Neutrophil (primary cell): ENCODE results near the gene AFAP1L2.

Source experiments
- H3K27ac ChIP-seq: fragments of 200-600 bp; sonication (generic); 2 replicates; pipeline ENCODE4 v1.5.1; 2016; ENCODE audit warnings: mild to moderate bottlenecking, moderate library complexity
- H3K27me3 ChIP-seq: fragments of 200-600 bp; sonication (generic); 2 replicates; pipeline ENCODE4 v1.6.0; 2016; ENCODE audit warnings: mild to moderate bottlenecking
- H3K36me3 ChIP-seq: fragments of 200-600 bp; sonication (generic); 2 replicates; pipeline ENCODE4 v1.5.1; 2017
- H3K4me1 ChIP-seq, 2 experiments: fragments of 200-600 bp in 1 of 2; sonication (generic) in 1 of 2; 1 replicate in 1 of 2; 2 replicates in 1 of 2; pipeline versions ENCODE4 v1.5.1 to v1.6.1; 2013 to 2016; ENCODE audit warnings: low read depth in 1 of 2, low read length in 1 of 2, mild to moderate bottlenecking in 1 of 2, moderate library complexity in 1 of 2; ENCODE audit not compliant: control insufficient read depth in 1 of 2, insufficient read depth in 1 of 2
- H3K4me3 ChIP-seq, 2 experiments: fragments of 200-600 bp in 1 of 2; sonication (generic) in 1 of 2; 1 replicate in 1 of 2; 2 replicates in 1 of 2; pipeline ENCODE4 v1.5.1; 2013 to 2016; ENCODE audit warnings: low read depth in 1 of 2, low read length in 1 of 2, mild to moderate bottlenecking in 1 of 2, moderate library complexity in 1 of 2
- H3K9me3 ChIP-seq: fragments of 200-600 bp; sonication (generic); 2 replicates; pipeline ENCODE4 v1.5.1; 2016
- TF ChIP-seq, protein P1 (sequence below): fragments of 200-600 bp; sonication (generic); IDR thresholded peaks from 2 replicates; pipeline ENCODE4 v1.5.1; 2016; ENCODE audit warnings: antibody characterized with exemption

The AFAP1L2 gene

DNA sequence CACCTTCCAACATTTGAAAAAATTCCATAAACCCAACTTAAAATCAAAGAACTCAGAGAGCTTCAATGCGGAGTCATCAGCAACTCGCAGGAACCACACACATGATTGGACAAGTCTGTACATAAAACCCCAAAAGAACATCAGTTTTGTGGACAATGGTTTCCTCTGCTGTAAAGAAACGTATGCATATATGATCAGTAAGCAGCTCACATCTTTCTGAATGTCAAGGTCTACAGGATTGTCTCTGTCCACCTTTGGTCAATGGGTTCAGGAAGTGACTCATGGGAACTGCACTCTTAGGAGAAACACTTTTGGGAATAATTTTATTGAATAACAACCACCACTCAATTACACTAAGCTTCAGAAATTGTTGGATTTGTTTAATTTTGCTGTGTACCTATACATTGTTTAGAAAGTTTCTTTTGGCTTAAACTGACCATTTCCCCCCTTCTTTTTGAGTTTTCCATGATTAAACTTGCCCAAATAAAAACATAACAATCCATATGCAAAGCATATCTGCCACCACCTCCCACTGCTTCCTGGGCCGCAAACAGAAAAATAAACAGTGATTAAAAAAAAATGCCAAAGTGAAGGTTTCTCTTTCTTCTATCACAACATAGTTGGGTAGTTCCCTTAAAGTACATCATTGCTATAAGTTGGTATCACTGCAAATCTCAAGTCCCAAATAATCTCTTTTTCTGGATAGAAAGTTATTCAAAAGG lies 27.3 kb upstream of the AFAP1L2 start:
- Histone ChIP-seq H3K27me3 (no peaks in the 10 kb centered on the region), H3K27ac (no peak overlapping the region), H3K36me3 (no peaks in the 10 kb centered on the region), H3K9me3 (no peaks in the 10 kb centered on the region), H3K4me1 (no peaks in the 10 kb centered on the region), H3K4me3 (no peak overlapping the region)
- TF ChIP-seq, protein P1, sequence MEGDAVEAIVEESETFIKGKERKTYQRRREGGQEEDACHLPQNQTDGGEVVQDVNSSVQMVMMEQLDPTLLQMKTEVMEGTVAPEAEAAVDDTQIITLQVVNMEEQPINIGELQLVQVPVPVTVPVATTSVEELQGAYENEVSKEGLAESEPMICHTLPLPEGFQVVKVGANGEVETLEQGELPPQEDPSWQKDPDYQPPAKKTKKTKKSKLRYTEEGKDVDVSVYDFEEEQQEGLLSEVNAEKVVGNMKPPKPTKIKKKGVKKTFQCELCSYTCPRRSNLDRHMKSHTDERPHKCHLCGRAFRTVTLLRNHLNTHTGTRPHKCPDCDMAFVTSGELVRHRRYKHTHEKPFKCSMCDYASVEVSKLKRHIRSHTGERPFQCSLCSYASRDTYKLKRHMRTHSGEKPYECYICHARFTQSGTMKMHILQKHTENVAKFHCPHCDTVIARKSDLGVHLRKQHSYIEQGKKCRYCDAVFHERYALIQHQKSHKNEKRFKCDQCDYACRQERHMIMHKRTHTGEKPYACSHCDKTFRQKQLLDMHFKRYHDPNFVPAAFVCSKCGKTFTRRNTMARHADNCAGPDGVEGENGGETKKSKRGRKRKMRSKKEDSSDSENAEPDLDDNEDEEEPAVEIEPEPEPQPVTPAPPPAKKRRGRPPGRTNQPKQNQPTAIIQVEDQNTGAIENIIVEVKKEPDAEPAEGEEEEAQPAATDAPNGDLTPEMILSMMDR: no peak

DNA sequence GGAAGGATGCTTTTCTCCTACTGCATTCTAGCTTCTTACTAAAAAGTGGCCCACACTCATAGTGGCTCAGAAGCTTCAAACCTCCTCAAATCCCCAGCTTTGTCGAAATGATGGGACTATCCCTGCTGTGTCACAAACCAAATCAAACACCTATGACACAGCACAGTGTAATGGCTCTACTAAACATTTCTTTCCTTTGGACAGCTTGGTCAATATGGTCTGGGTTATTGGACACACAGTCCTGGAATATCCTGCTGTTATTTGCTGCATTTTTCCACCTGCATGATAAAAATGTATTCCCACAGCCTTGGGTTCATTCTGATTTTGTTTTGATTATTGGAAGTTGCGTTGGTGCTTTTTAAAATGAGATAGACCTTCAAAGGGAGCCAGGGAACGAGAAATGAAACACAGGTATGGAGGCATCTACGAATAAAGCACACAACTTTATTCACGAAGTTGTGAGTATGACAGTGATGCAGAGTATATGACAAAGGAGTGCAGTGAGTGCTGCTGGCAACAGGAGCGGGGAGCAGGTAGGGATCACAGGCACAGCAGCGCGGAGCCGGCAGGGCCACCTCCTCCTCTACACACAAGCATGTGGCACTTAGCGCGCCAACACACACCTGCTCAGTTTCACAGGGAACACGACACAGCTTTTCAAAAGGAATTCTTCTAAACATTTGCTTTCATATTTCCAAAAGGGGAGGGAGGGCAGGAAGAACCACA lies 26.5 kb upstream of the AFAP1L2 start:
- H3K9me3 ChIP-seq: no peaks in the 10 kb centered on the region
- no peaks in the 10 kb centered on the region for H3K36me3 ChIP-seq
- TF ChIP-seq, protein P1: no peak
- H3K4me1 ChIP-seq: no peaks in the 10 kb centered on the region
- H3K4me3 ChIP-seq: no peak overlapping the region
- no peak overlapping the region for H3K27ac ChIP-seq
- no peaks in the 10 kb centered on the region for H3K27me3 ChIP-seq

DNA sequence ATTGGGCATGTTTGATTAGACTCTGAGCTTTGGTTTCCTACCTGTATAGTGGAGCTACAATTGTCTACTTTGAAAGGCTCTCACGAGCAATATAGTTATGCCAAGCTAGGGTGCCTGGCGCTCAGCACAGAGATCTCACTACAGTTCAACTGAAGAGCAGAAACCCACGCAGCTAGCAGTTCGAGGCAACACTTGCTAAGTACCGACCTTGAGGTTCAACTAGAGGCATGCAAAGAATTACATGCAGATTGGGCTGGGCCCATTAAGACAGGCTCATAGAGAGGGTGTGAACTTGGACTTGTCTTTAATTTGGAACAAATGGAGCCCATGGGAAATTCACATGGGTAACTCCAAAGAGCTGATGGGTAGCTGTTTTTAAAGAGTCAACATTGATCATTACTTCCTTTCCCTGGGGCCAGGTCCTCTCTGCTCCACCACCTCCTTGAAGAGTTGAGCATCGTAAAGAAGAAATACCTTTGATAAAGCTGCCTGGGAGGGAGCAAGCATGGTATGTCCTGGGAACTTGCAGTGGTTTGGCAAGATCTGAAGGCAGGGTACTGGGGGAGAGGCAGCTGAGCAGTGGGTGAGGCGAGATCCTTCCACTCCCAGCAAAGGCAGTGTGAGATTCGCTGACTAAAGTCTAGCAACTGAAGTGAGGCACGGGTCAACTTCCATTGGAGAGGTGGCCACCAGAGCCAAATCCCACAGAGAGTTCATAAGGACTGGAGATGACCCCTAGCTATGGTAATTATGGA lies 25.5 kb upstream of the AFAP1L2 start:
- Histone ChIP-seq H3K36me3 (no peaks in the 10 kb centered on the region), H3K4me1 (no peaks in the 10 kb centered on the region), H3K27me3 (no peaks in the 10 kb centered on the region)

DNA sequence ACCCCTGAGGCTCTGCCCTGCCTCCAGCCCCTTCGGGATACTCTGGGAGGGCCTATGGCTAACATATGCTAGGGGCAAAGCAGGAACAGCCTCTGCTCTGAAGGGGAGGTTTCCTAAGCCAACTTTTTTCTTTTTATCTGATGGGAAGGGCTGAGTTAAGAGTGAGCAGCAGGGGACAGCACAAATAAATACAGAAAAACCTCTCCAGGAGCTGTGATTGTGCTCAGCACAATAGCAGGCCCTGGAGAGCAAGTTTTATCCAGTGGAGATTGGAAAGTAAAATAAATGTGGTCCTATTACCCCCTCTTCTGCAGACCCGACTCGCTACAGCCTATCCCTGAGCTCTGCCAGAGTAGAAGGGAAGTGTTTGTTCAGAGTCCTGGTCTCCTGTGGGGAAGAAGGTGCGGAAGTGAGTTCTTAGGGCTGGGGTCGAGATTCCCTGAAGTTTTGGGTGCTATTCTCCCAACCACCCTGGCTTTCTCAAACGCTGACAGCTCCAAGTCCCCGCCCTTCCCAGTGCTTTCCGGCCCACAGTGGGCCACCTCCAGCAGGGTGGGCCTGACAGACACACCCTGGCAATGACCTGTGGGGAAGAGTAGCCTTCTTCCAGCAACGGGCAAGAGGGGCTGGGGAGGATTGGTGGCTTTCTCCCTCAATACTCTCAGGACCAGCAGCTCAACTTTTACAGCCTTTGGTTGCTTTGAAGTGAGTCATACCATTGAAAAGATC lies 23.0 kb upstream of the AFAP1L2 start:
- Histone ChIP-seq H3K4me3 (no peak overlapping the region), H3K9me3 (no peaks in the 10 kb centered on the region), H3K36me3 (no peaks in the 10 kb centered on the region), H3K4me1 (no peaks in the 10 kb centered on the region), H3K27me3 (no peaks in the 10 kb centered on the region), H3K27ac (no peak overlapping the region)
- TF ChIP-seq, protein P1: no peak

More for the DNA sequence above, 25.5 kb upstream of the AFAP1L2 start:
- no peak overlapping the region for H3K27ac ChIP-seq
- no peak overlapping the region for H3K4me3 ChIP-seq
- no peaks in the 10 kb centered on the region for H3K9me3 ChIP-seq
- TF ChIP-seq, protein P1: no peak

DNA sequence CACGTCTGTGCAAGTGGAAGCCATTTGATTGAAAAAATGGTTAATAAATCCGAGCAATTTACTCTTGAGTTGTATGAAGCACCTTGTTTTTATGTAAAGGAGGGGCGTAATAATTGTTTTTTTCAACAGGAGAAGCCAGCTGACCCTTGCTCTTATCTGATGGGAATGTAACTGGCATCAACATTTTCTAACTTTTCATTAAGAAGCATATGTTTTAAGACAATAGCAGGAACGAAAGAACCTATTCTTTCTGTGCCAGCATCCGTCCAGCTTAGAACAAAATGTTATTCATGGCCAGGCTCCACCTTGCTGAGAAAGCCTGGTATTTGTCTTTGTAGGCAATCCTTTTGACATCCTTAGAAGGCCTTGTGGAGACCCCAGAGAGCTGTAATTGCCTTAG lies 22.2 kb upstream of the AFAP1L2 start:
- Histone ChIP-seq H3K36me3 (no peaks in the 10 kb centered on the region), H3K4me1 (no peaks in the 10 kb centered on the region), H3K27me3 (no peaks in the 10 kb centered on the region), H3K27ac (no peak overlapping the region), H3K9me3 (no peaks in the 10 kb centered on the region), H3K4me3 (no peak overlapping the region)
- TF ChIP-seq, protein P1: no peak
